OCI-M2 (cell line): ENCODE measurements around the gene ARHGAP10.

Source experiments
- DNase-seq: peaks from one replicate; lab custom pipeline; 2025; ENCODE audit not compliant: unreplicated experiment; lab: John Stamatoyannopoulos, UW

The ARHGAP10 gene

GRCh38 chr4:147943159-147943638, 211.3 kb downstream of the ARHGAP10 start:
- no peak for DNase-seq

- no peak for DNase-seq
These were observed 212.4 kb downstream of the ARHGAP10 start for GRCh38 chr4:147944249-147944648.

DNA sequence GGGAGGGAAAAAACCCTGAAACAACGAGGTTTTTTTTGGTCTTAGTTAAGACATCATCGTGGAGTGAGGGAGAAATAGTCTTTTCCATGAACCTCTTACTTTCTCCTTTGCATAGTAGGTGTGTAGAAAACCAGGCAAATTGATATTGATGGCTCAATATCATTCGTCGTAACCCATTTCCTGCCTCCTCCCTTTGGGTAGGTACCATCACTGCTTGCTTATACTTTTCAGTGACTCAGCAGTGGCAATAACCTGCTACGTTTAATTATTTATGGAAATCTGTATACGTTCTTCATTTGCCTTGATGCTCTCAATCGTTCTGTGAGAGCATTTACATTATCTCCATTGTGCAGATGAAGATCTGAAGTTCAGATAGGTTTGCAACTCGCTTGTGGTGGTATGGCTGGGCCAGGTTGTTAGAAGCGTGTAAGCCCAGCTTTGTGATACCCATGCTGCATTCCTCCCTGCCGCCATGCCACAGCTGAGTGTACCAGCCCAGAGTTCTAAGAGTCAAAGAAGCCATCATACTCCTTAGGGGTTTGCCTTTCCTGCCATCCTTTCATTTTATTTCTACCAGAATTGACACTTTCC, 212.9 kb downstream of the ARHGAP10 start:
- no peak for DNase-seq

GRCh38 chr4:147948336-147948735, 216.4 kb downstream of the ARHGAP10 start:
- no peak for DNase-seq

- no peak for DNase-seq
These were observed 218.4 kb downstream of the ARHGAP10 start for GRCh38 chr4:147950261-147950660.

DNA sequence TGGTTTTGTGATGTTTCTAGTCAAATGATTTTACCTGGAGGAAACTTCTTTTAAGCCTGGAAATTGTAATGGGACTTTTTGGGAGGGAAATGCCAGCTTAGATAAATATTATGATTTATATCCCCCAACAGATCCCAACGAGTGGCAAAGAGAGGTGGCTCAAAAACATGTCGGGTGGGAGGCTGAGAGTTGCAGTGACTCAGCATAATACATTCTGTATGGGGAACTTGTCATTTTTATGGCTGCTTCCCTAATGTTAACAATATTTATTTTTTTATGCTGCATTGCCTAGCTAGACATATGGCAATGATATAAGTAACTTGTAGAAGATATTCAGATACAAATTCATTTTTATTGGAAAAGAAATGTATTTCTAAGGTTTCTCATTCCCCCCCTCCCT, 219.0 kb downstream of the ARHGAP10 start:
- DNase-seq, result no peak

- DNase-seq, result no peak
These were observed 223.0 kb downstream of the ARHGAP10 start for GRCh38 chr4:147954850-147955249.

GRCh38 chr4:147955827-147956558, 224.1 kb downstream of the ARHGAP10 start:
- no peak for DNase-seq

GRCh38 chr4:147957446-147957845, 225.6 kb downstream of the ARHGAP10 start:
- DNase-seq, result no peak

DNA sequence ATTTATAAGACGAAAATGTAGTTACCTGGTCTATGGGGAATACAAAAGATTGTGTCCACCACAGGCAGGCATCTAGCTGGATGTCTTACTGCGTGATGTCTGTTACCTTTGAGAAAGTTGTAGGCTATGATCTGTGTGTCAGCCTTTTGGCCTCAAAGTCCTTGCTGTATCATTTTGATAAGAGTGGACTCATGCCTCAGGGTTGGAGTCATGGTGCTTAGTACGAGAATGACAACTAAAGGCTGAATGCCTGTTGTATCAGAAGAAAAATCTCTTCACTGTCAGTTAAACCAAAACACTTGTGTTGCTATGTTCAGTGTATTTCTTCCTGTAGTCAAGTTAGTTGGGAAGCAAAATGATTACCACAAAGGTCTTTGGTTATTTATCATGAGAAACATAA, 226.2 kb downstream of the ARHGAP10 start:
- DNase-seq, result no peak

GRCh38 chr4:147958489-147959065, 226.7 kb downstream of the ARHGAP10 start:
- no peak for DNase-seq

GRCh38 chr4:147960971-147961370, 229.1 kb downstream of the ARHGAP10 start:
- DNase-seq, result no peak

DNA sequence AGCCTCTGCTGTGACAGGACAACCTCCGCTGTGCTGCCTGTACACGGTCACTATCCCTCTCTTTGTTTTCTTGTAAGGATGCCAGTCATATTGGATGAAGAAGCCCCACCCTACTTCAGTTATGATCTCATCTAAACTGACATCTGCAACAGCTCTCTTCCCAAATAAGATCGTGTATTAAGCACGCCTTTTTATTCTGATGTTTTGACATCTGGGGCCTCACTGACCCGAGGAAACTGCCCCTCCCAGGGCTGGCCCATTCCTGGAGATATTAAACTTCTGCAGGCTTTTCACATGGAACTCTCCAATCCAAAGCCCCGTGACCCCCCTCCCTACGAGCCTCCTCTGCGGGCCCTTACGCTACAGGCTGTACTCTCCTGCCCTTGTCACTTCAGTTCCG, 232.0 kb downstream of the ARHGAP10 start:
- no peak for DNase-seq

DNA sequence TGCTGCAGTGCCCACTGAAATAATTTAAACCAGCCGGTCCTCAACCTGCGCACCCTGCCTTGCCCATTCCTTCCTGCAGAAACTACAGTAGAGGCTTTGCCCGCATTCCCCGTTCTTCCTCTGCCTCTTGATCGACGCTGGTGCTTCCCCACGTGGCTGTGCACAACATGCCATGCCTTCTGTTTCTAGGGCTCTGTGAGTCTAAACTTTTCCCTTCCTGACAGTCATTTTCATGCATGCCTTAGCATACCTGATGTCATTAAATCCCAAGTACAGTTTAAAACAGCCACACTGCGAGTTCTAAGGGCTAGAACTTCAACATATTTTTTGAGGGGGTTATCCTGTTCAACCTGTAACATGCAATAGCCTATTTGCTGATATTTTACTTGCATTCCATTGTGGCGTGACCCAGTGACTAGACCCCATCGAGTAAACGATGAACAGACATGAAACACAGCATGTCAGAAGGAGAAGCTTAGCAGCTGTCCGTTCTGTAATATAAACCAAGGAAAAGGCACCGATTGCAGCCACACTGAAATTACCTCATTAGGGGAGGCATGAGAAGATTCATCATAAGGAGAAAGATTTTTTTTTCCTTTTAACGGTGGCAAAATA, 232.5 kb downstream of the ARHGAP10 start:
- no peak for DNase-seq

- no peak for DNase-seq
These were observed 233.2 kb downstream of the ARHGAP10 start for GRCh38 chr4:147965056-147965455.

DNA sequence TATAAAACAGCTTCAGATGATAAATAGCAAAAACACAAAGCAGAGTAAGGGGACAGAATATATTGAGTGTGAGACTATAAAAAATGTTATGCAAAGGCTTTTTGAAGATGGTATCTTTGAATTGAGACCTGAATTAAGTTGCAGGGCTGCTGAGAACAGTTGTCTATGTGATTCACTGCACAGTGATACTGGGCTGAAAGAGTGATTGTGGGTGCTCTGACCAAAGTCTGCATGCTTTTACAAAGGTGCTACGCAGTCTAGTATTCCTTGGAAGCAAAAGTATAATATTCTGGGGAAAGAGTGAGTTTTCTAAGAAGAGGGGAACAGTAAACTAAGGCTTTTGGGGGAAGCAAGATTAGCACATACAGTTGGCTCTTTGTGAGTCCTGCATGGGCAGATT, 234.0 kb downstream of the ARHGAP10 start:
- no peak for DNase-seq

- DNase-seq, result no peak
These were observed 236.8 kb downstream of the ARHGAP10 start for GRCh38 chr4:147968641-147969040.

DNA sequence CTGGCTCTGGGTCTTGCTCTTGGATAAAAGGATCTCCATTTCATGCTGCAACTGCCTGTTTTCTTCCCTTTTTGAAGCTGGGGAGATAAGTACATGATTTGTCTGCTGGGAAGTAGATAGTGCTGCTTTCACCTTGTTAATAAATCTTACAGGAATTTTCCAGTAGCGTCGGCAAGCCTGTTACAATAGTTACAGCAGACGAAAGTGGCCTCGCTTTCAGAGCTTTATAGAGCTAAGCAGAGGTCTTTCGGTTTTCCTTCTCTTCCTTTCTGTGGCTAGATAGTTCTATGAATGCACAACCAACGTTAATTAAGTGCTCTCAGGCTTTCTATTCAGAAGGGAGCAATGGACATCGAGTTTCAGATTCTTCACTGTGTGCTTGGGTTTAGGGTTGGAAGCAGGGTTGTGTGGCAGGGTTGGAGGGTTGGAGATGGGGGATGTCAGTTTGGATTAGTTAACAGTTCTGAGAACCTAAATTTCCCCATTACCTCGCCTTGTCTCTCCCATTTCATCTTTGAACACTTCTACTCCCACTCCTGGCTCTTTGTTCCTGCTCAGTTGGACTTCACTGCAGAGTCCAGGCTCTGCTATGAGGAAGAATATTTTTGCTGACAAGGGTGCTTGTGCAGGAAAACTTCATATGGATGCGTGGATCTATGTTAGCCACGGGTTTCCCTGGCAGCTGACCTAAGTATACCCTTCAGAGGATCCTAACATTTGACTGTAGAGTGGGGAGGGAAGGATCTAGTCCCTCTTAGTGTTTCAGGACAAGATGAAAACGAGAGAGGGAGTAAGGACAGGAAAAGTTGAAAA, 237.9 kb downstream of the ARHGAP10 start:
- DNase-seq, result no peak

GRCh38 chr4:147971116-147971515, 239.2 kb downstream of the ARHGAP10 start:
- DNase-seq, result no peak

DNA sequence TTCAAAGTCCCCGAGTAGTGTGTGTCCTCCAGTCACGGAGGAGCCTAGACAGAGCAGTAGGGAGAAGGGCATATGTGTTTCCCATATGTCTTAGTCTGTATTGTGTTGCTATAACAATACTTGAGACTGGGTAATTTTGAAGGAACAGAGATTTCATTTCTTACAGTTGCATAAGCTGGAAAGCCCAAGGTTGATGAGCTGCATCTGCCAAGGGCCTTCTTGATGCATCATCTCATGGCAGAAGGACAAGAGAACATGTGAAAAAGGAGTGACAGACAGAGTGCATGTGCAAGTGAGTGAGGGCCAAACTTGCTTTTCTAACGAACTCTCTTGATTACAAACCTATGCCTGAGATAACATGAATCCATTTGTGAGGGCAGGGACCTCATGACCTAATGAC, 243.4 kb downstream of the ARHGAP10 start:
- no peak for DNase-seq
